ENCODE data around the gene NPIPA1.
"Not testable (repeated sequence)": the region's sequence is repeated elsewhere in the genome, so short reads cannot be mapped to it uniquely, and the experiment has no call there.

The NPIPA1 gene

DNA sequence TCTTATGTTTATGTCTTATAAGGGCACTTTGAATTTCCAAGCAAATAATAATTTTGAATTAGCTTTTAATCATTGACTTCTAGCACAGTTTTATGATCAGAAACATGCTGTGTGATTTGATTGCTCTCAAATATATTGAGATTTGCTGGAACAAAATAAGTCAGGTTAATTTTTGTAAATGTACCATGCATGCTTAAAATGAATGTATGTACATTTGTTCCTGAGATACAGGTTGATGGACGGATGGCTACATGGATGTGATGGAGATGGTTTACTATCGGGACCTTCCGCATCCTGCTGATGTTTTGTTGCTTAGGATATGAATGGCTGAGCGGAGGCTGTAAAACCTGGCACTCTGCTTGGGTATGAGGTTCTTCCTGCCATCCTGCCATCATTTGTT, at the start of gene NPIPA1:
NPIPA1 (plus strand) TSS at position 301 of the 400 bp plus-strand sequence; CDS start at position 301, 0 bp downstream.
- H3K9ac ChIP-seq (ENCODE audit: low read depth, low read length); H3K36me3 ChIP-seq (ENCODE audit: insufficient read depth, low read length); H3K4me1 ChIP-seq (ENCODE audit: insufficient read depth, low read length); H3K9me3 ChIP-seq (ENCODE audit: control insufficient read depth, insufficient read depth, low read length): not testable (repeated sequence)

DNA sequence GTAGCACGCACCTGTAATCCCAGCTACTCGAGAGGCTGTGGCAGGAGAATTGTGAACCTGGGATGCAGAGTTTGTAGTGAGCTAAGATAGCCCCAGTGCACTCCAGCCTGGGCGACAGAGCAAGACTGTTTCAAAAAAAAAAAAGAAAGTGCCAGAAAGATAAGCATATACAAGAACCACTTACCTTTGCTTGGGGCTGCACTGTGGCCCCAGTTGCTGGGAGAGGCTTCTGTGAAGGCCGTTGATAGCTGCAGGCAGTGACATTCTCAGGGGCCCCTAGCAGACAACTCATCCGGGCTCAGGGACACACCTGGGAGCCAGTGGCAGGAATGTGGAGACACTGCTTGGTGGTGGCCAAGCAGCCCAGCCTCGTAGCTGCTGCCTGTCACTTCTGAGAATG, 45.1 kb upstream of the NPIPA1 start:
- H3K36me3 ChIP-seq (ENCODE audit: insufficient read depth, low read length); H3K4me1 ChIP-seq (ENCODE audit: insufficient read depth, low read length); H3K9ac ChIP-seq (ENCODE audit: low read depth, low read length); H3K9me3 ChIP-seq (ENCODE audit: control insufficient read depth, insufficient read depth, low read length): not testable (repeated sequence)

DNA sequence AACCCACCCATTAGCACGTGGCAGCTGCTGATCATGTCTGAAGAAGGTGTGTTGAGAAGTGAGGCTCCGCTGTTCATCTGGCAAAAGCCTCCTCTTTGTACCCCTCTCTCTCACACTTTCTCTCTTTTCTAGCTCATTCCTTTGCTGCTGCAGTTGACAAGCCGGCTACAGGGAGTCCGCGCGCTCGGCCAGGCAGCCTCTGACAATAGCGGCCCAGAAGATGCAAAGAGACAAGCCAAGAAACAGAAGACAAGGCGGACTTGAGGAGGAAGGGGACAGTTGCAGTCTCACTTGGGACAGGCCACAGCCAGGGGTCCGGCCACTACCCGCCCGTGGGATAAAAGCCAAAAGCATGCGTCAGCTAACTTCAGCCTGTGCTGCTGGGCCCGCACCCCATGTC, 41.9 kb upstream of the NPIPA1 start:
- not testable (repeated sequence) for H3K4me1 ChIP-seq (ENCODE audit: insufficient read depth, low read length); H3K9me3 ChIP-seq (ENCODE audit: control insufficient read depth, insufficient read depth, low read length); H3K36me3 ChIP-seq (ENCODE audit: insufficient read depth, low read length); H3K9ac ChIP-seq (ENCODE audit: low read depth, low read length)

DNA sequence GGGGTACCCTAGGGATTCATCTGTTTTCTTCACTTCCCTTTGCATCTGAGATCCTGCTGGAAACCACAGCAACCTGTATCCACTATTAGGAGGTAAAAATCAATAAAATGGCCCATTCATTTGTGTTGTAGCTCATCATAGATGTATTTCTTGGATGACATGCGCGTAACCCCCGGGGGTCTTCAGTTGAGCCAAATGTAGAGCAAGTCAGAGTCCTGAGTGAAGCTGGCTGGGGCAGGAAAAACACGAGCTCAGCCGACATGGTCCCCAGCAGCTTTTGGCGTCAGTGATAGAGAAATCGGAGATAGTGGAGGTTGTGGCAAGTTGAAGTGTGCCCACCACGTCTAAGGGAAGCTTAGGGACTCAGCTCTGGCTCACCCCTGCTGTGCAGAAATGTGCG, 41.2 kb upstream of the NPIPA1 start:
- H3K36me3 ChIP-seq (ENCODE audit: insufficient read depth, low read length); H3K4me1 ChIP-seq (ENCODE audit: insufficient read depth, low read length); H3K9me3 ChIP-seq (ENCODE audit: control insufficient read depth, insufficient read depth, low read length); H3K9ac ChIP-seq (ENCODE audit: low read depth, low read length): not testable (repeated sequence)

DNA sequence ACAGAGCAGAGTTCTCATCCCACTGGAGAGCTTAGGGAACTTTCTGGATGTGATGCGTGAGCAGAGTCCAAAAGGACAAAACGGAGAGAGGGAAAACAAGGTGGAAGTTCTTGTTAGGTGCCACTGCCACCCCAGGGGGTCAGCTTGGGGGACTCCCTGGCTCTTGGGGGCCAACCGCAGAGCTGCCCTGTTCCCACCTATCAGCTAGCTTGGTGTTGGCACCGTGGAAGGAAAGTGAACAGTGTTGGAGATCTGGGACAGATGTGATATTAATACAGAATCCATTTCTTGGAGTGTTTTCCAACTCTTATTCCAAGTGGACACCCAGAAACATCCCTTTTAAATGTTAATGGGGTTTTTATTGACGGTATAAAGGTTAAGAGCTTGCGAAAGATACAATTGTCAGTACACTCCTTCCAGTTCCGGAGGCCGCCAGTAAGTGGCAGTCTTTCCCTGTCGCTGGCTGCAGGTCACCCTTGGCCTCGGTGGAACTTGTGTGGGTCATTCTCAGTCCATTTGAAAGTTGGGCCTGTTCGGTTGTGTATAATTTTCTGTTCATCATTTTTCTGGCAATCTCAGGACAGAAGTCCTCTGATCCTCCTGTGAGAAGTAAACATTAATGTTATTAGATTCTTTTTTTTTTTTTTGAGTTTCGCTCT, 40.1 kb upstream of the NPIPA1 start:
- H3K9me3 ChIP-seq (ENCODE audit: control insufficient read depth, insufficient read depth, low read length); H3K9ac ChIP-seq (ENCODE audit: low read depth, low read length); H3K4me1 ChIP-seq (ENCODE audit: insufficient read depth, low read length); H3K36me3 ChIP-seq (ENCODE audit: insufficient read depth, low read length): not testable (repeated sequence)

DNA sequence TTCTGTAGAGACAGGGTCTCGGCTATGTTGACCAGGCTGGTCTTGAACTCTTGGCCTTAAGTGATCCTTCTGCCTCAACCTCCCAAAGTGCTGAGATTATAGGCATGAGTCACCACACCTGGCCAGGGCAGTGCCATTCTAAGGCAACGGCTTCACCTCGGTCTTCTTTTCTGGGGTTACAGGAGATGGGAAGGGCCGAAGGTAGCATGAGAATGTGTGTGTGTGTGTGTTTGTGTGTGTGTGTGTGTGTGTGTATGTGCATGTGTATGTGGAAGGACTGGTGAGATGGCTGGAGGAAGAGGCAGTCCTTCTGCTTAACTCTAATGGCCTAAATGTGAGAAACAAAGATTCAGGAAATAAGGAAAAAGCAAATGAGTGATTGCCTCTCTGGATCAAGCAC, 39.1 kb upstream of the NPIPA1 start:
- not testable (repeated sequence) for H3K36me3 ChIP-seq (ENCODE audit: insufficient read depth, low read length); H3K4me1 ChIP-seq (ENCODE audit: insufficient read depth, low read length); H3K9ac ChIP-seq (ENCODE audit: low read depth, low read length); H3K9me3 ChIP-seq (ENCODE audit: control insufficient read depth, insufficient read depth, low read length)

DNA sequence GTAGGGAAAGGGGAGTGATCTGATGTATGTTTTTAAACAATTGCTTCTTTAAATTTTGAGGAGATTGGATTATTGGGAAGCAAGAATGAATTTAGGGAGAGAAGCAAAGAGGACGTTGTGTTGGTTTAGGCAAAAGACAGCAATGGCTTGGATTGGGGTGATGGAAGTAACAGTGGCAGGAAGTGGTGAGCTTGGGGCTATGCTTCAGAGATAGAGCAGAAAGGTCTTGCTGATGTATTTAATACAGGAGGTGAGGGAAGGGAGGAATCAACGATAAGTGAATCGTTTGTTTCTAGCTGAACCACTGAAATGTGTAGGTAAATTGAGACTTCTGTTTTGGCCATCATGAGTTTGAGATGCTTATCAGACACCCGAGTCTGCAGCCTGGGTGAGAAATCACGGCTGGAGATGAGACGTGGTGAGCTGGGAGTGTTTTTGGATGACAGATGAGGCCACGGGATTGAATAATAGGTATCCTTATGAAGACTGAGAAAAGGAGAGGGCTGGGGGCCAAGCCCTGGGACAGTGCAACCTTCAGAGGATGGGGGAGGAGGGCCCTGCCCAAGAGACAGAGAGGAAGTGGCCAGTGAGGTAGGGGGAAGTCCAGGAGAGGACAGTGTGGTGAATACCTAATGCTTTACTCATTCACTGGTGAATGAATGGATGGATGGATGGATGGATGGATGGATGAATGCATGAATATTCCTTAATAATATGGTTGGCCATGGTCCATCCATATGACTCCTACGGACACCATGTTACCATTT, 33.9 kb upstream of the NPIPA1 start:
- not testable (repeated sequence) for H3K9ac ChIP-seq (ENCODE audit: low read depth, low read length); H3K9me3 ChIP-seq (ENCODE audit: control insufficient read depth, insufficient read depth, low read length); H3K36me3 ChIP-seq (ENCODE audit: insufficient read depth, low read length); H3K4me1 ChIP-seq (ENCODE audit: insufficient read depth, low read length)

DNA sequence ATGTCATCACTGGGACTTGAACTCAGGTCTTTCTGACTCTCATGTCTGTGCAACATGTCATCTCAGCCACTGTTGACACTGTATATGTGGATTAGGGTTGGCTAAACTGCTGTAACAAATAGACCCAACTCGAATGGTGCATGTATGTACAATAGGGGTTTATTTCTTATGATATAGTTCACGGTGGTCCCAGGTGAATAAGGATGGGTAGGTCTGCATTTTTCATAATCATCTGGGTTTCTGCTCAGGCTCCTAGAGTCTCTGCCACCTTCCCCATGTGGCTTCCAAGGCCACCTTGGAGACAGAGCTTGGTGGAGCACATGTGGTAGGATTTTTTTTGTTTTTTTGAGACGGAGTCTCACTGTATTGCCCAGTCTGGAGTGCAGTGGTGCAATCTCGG, 27.5 kb upstream of the NPIPA1 start:
- H3K9ac ChIP-seq (ENCODE audit: low read depth, low read length); H3K4me1 ChIP-seq (ENCODE audit: insufficient read depth, low read length); H3K36me3 ChIP-seq (ENCODE audit: insufficient read depth, low read length); H3K9me3 ChIP-seq (ENCODE audit: control insufficient read depth, insufficient read depth, low read length): not testable (repeated sequence)

DNA sequence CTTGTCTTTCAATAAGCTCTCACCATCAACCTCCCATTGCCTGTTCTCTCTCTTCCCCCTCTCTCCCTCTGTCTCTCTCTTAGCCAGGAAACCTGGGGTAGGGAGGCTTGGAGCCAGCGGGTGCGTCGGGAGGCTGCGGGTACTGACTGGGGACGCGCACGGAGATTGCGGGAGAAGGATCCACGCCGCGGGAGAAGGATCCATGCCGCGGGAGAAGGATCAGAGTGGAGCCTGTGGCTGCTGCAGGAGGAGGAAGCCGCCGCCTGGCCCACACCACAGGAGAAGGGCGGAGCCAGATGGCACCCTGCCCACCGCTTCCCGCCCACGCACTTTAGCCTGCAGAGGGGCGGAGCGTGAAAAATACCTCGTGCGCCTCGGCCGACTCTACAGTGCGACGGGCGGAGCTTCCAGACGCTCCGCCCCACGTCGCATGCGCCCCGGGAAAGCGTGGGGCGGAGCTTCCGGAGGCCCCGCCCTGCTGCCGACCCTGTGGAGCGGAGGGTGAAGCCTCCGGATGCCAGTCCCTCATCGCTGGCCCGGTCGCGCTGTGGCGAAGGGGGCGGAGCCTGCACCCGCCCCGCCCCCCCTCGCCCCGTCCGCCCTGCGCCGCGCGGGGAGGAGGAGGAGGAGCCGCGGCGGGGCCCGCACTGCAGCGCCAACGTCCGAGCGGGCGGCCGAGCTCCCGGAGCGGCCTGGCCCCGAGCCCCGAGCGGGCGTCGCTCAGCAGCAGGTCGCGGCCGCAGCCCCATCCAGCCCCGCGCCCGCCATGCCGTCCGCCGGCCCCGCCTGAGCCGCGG, 26.2 kb upstream of the NPIPA1 start:
- H3K4me1 ChIP-seq (ENCODE audit: insufficient read depth, low read length); H3K9me3 ChIP-seq (ENCODE audit: control insufficient read depth, insufficient read depth, low read length); H3K36me3 ChIP-seq (ENCODE audit: insufficient read depth, low read length): not testable (repeated sequence)

DNA sequence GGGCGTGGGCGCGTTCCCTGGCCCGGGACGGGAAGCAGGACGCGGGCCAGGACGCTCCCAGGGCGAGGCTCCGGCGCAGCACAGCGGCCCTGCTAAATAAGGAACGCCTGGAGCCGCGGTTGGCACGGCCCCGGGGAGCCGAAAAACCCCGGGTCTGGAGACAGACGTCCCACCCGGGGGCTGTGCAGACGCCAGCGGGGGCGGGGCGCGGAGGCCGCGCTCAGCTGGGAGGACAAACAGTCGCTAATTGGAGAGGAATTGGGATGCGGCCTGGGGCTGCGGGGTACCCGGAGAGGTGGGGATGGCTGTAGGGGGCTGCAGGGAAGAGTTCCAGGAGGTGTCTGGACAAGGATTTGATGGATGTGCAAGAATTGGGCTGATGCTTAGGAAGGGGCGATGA, 25.3 kb upstream of the NPIPA1 start:
- H3K9me3 ChIP-seq (ENCODE audit: control insufficient read depth, insufficient read depth, low read length); H3K36me3 ChIP-seq (ENCODE audit: insufficient read depth, low read length); H3K9ac ChIP-seq (ENCODE audit: low read depth, low read length); H3K4me1 ChIP-seq (ENCODE audit: insufficient read depth, low read length): not testable (repeated sequence)

More for the DNA sequence above, 26.2 kb upstream of the NPIPA1 start:
- H3K9ac ChIP-seq (ENCODE audit: low read depth, low read length) = not testable (repeated sequence)

DNA sequence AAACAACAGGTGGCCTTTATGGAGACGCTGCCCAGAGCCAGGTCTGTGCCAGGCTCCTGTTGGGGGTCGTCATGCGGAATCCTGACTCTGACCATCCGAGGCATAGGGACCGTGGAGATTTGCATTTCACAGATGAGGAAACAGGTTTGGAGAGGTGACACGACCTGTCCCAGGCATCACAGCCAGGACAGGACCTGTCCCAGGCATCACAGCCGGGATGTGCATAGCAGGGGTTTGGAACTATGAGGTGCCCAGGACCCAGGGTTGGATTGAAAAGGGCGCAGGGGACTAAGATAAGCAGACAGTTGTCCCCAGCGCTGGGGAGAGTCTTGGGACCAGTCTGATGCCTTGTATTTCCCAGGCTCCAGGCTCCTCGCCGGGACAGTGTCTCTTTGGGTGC, 24.7 kb upstream of the NPIPA1 start:
- H3K4me1 ChIP-seq (ENCODE audit: insufficient read depth, low read length); H3K9me3 ChIP-seq (ENCODE audit: control insufficient read depth, insufficient read depth, low read length); H3K36me3 ChIP-seq (ENCODE audit: insufficient read depth, low read length); H3K9ac ChIP-seq (ENCODE audit: low read depth, low read length): not testable (repeated sequence)

DNA sequence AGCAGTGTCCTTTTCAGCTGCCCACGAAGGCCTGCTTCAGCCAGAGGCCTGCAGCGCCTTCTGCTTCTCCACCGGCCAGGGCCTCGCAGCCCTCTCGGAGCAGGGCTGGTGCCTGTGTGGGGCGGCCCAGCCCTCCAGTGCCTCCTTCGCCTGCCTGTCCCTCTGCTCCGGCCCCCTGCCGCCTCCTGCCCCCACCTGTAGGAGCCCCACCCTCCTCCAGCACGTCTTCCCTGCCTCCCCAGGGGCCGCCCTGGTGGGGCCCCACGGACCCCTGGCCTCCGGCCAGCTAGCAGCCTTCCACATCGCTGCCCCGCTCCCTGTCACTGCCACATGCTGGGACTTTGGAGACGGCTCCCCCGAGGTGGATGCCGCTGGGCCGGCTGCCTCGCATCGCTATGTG, 18.7 kb upstream of the NPIPA1 start:
- not testable (repeated sequence) for H3K36me3 ChIP-seq (ENCODE audit: insufficient read depth, low read length); H3K9ac ChIP-seq (ENCODE audit: low read depth, low read length); H3K9me3 ChIP-seq (ENCODE audit: control insufficient read depth, insufficient read depth, low read length); H3K4me1 ChIP-seq (ENCODE audit: insufficient read depth, low read length)

DNA sequence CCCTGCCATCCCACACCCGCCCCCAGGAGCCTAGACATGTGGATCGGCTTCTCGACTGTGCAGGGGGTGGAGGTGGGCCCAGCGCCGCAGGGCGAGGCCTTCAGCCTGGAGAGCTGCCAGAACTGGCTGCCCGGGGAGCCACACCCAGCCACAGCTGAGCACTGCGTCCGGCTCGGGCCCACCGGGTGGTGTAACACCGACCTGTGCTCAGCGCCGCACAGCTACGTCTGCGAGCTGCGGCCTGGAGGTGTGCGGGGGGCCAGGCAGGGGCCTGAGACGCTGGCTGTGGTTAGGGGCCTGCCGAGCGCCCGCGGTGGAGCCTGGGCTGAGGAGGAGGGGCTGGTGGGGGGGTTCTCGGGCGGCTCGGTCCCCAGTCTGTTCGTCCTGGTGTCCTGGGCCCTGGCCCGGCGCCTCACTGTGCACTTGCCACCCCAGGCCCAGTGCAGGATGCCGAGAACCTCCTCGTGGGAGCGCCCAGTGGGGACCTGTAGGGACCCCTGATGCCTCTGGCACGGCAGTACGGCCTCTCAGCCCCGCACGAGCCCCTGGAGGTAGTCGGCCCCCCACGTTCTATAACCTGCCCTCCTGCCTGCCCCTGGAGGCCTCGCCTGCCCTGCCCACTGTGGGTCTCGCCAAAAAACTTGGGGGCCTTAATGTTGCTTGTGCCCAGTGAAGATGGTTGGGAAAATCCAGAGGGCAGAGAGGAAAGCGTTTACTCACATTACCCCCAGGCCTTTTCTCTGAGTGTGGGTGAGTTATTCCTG, 17.2 kb upstream of the NPIPA1 start:
- not testable (repeated sequence) for H3K9ac ChIP-seq (ENCODE audit: low read depth, low read length); H3K9me3 ChIP-seq (ENCODE audit: control insufficient read depth, insufficient read depth, low read length); H3K36me3 ChIP-seq (ENCODE audit: insufficient read depth, low read length); H3K4me1 ChIP-seq (ENCODE audit: insufficient read depth, low read length)

DNA sequence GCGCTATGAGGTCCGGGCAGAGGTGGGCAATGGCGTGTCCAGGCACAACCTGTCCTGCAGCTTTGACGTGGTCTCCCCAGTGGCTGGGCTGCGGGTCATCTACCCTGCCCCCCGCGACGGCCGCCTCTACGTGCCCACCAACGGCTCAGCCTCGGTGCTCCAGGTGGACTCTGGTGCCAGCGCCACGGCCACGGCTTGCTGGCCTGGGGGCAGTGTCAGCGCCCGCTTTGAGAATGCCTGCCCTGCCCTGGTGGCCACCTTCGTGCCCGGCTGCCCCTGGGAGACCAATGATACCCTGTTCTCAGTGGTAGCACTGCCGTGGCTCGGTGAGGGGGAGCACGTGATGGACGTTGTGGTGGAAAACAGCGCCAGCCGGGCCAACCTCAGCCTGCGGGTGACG, 15.0 kb upstream of the NPIPA1 start:
- not testable (repeated sequence) for H3K9me3 ChIP-seq (ENCODE audit: control insufficient read depth, insufficient read depth, low read length); H3K9ac ChIP-seq (ENCODE audit: low read depth, low read length); H3K4me1 ChIP-seq (ENCODE audit: insufficient read depth, low read length); H3K36me3 ChIP-seq (ENCODE audit: insufficient read depth, low read length)
